ENCODE measurements around the gene RRP1B.

DNA sequence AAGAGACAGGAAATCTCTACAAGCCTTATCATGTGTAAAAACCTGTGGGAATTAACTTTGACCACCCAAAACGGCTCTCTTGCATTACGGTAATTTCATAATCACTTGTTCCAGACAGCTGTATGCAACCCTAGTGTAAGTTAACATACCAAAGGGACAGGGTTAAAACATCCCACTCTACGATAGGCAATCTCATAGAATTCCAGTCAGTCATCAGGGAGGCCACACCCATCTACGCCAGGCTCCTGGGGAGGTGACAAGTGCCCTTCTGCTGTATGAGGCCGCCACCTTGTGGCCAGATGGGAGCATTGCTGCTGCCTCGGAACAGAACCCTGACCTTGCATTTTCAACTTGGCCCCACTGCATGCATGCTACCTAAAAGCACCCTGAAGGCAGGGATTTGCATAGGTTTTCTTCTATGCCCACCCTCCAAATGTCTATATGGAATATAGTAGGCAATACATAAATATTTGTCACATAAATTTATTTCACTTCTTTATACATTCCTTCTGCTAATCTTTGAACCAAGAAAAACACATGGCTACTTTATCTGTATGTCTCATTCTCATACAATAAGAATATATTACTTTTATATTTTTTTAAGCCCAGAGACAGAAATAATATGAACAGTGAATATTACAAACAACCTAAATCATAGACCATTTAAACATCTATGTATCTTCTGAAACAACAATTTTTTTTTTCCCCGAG lies 12.7 kb upstream of the RRP1B start:
- peak; percentile 99 for TF ChIP-seq CTCF (conservative IDR thresholded peaks at IDR 0.05; ENCODE audit: low read depth, low read length)
- TF ChIP-seq EZH2 (IDR thresholded peaks at IDR 0.05; ENCODE audit: low read length, unreplicated experiment), result no peak
- TF ChIP-seq EZH2phosphoT487 (IDR thresholded peaks at IDR 0.05; ENCODE audit: borderline replicate concordance, low read length), result no peak

Data from PC-3 (cell line).